ENCODE data around the gene CACNB1. TPM values are rescaled to one million over a fixed set of nuclear protein-coding genes. Genes with fewer than 3 reads are reported as not detected.
A peak's percentile ranks its signal among the peaks of the same experiment; 100 is the strongest.

Gene CACNB1
- total and polyA plus RNA-seq, 2 of the 4 experiments (the other 2 are of a cell fraction): 2.5 to 8.6 TPM

DNA sequence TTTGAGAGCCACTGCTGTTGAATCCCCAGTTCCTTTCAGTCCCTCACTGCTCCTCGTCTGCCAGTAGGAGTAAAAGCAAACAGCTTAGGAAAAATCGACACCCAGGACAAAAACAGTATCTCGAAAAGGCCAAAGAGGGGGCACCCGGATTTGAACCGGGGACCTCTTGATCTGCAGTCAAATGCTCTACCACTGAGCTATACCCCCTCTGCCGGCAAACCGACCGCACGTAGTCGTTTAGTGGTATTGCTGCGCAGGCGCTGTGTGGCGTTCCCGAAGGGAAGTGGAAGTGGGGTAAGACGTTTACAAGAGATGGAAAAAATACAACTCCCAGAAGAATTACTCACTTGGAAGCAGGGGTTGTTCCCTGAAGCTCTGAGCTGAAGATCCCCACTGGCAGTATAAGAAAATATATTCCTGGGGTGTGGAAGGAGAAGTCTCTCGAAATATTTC lies 43.8 kb downstream of the CACNB1 start (continued):
- TF ChIP-seq POLR2A (IDR thresholded peaks at IDR 0.05; ENCODE audit: low read depth, low read length): no peak

GRCh38 chr17:39151943-39152818 lies 45.3 kb downstream of the CACNB1 start:
- H3K9me3 ChIP-seq (ENCODE audit: control insufficient read depth, insufficient read depth, low read length): no peaks in the 10 kb centered on the region
- CTCF ChIA-PET: interaction anchor here (0.6 to 2.6 kb wide), 14 partner anchors 12 to 321 kb away, joined by 3 to 53 read pairs (median 4); partner anchors contain the start of gene LASP1NB
- no peak overlapping the region for H2BK5ac ChIP-seq (ENCODE audit: low read depth, low read length, poor library complexity, severe bottlenecking)
- no peak for ATAC-seq (ENCODE audit: low read depth)
- peaks cover 4% of the 10 kb centered on the region; the same call in 1 of the 2 replicates for H4K20me1 ChIP-seq (ENCODE audit: insufficient read depth, low read length)
- peak overlapping the region; percentile 61 for H3K4me2 ChIP-seq (ENCODE audit: low read depth, low read length)
- H2AK5ac ChIP-seq (ENCODE audit: low read depth, low read length): no peak overlapping the region
- POLR2A ChIA-PET (ENCODE audit: unreplicated experiment): no interaction called here
- peaks cover 2% of the 10 kb centered on the region for H3K4me1 ChIP-seq (ENCODE audit: control insufficient read depth, insufficient read depth, low read length)
- no peak overlapping the region for H3K9ac ChIP-seq (ENCODE audit: low read depth, low read length)
- H2AFZ ChIP-seq (replicated peaks; ENCODE audit: low read length, poor library complexity): peak overlapping the region; percentile 82
- H3K36me3 ChIP-seq (ENCODE audit: control insufficient read depth, insufficient read depth, low read length): no peaks in the 10 kb centered on the region
- no peak overlapping the region for H3K4ac ChIP-seq (ENCODE audit: low read depth, low read length)
- in situ Hi-C loops (cut with MboI; ENCODE audit: low sequenced_read_pairs) (loop anchor here (5.0 kb wide), 1 partner anchor 170 kb away; no protein-coding TSS in a partner anchor), intact Hi-C loops (cut with micrococcal nuclease) (loop anchor here (2.0 kb wide), 1 partner anchor 235 kb away; no protein-coding TSS in a partner anchor), dilution Hi-C loops (cut with HindIII; ENCODE audit: low sequenced_read_pairs, unreplicated experiment) (no loop called here)
- DNase-seq: no peak
- H3K18ac ChIP-seq (ENCODE audit: low read depth, low read length): no peak overlapping the region
- no peak overlapping the region for H2BK15ac ChIP-seq (ENCODE audit: low read depth, low read length)
- no peak overlapping the region for H4K5ac ChIP-seq (ENCODE audit: low read depth, low read length)
- H3K27me3 ChIP-seq (ENCODE audit: control insufficient read depth, insufficient read depth, low read length): peaks cover 20% of the 10 kb centered on the region
- H3K14ac ChIP-seq (replicated peaks; ENCODE audit: low read depth, low read length): no peak overlapping the region
- 13% methylated on average over 3 of the region's 25 CpGs; no CpG with 5 or more reads in 1 of the 2 experiments for WGBS, 2 experiments (ENCODE audit: extremely low coverage in 2 of 2, insufficient read length in 1 of 2)
- no peak overlapping the region for H3K27ac ChIP-seq (ENCODE audit: insufficient read depth, low read length)
- H2BK20ac ChIP-seq (ENCODE audit: low read depth, low read length): no peak overlapping the region
- H2AK9ac ChIP-seq (replicated peaks; ENCODE audit: low read depth, low read length, poor library complexity): no peak overlapping the region
- H3K79me1 ChIP-seq (ENCODE audit: low read depth in 1 of 2, low read length in 2 of 2): no peaks in the 10 kb centered on the region
- H3K56ac ChIP-seq (ENCODE audit: extremely low read depth, insufficient read depth, low read length): no peak overlapping the region
- no peak overlapping the region for H4K91ac ChIP-seq (ENCODE audit: insufficient read depth, low read depth, low read length)
- no peak overlapping the region for H3K23ac ChIP-seq (ENCODE audit: low read depth, low read length)
- H3K9me1 ChIP-seq (ENCODE audit: insufficient read depth, low read length): no peaks in the 10 kb centered on the region
- no peak overlapping the region for H3K4me3 ChIP-seq (ENCODE audit: insufficient read depth, low read depth, low read length)
- H2BK120ac ChIP-seq (ENCODE audit: low read depth, low read length): no peak overlapping the region
- H4K8ac ChIP-seq (ENCODE audit: low read depth in 2 of 2, low read length in 2 of 2): no peak overlapping the region; a peak in 1 of 4 replicates
- no TSS peak for BruUV-seq (replicated peaks)
- TF ChIP-seq RAD21 (IDR thresholded peaks at IDR 0.05; ENCODE audit: low read length) (no peak), RFX5 (IDR thresholded peaks at IDR 0.05; ENCODE audit: low read depth, low read length) (no peak), USF2 (IDR thresholded peaks at IDR 0.05; ENCODE audit: low read depth, low read length) (no peak), BHLHE40 (IDR thresholded peaks at IDR 0.05; ENCODE audit: low read depth, low read length) (no peak), SMC3 (IDR thresholded peaks at IDR 0.05; ENCODE audit: low read depth, low read length) (no peak), ELK1 (IDR thresholded peaks at IDR 0.05; ENCODE audit: borderline replicate concordance, low read depth, low read length) (no peak), NFE2L2 (IDR thresholded peaks at IDR 0.05; ENCODE audit: low read depth, low read length) (no peak), RCOR1 (IDR thresholded peaks at IDR 0.05; ENCODE audit: insufficient replicate concordance, low read length) (no peak), CHD1 (IDR thresholded peaks at IDR 0.05; ENCODE audit: low read depth, low read length) (no peak), MAZ (IDR thresholded peaks at IDR 0.05; ENCODE audit: borderline replicate concordance, low read depth, low read length) (no peak), MAFK (IDR thresholded peaks at IDR 0.05; ENCODE audit: low read depth, low read length) (no peak)

Measured in IMR-90 (cell line).